ENCODE data around the gene DGKB.

- TF ChIP-seq CTCF (IDR thresholded peaks at IDR 0.05) (no peak), POLR2AphosphoS5 (IDR thresholded peaks at IDR 0.05; ENCODE audit: low read depth, low read length) (no peak), MAX (IDR thresholded peaks at IDR 0.05; ENCODE audit: low read depth) (no peak), RXRA (IDR thresholded peaks at IDR 0.05; ENCODE audit: borderline replicate concordance, low read depth) (no peak), JUND (IDR thresholded peaks at IDR 0.05) (no peak), EZH2phosphoT487 (IDR thresholded peaks at IDR 0.05; ENCODE audit: borderline replicate concordance, low read depth) (no peak), FOSL2 (IDR thresholded peaks at IDR 0.05; ENCODE audit: borderline replicate concordance, low read depth) (no peak), GABPA (IDR thresholded peaks at IDR 0.05; ENCODE audit: low read depth) (no peak), CHD2 (IDR thresholded peaks at IDR 0.05; ENCODE audit: low read length, partially characterized antibody) (no peak), RCOR1 (IDR thresholded peaks at IDR 0.05; ENCODE audit: low read length) (no peak), YY1 (IDR thresholded peaks at IDR 0.05; ENCODE audit: low read depth) (no peak), EP300 (IDR thresholded peaks at IDR 0.05; ENCODE audit: borderline replicate concordance in 1 of 2, low read depth in 1 of 2, low read length in 1 of 2) (no peak)
Observed at GRCh38 chr7:14394786-14395185, 507.8 kb downstream of the DGKB start.

All from SK-N-SH (cell line).